DOHH2 (cell line): ENCODE data around the gene TMEM272.

ENCODE experiments used
- EZH2phosphoT487 ChIP-seq: fragments of 200-600 bp; sonication (generic); IDR thresholded peaks from 2 replicates; pipeline ENCODE4 v1.6.1; 2017; ENCODE audit warnings: borderline replicate concordance, mild to moderate bottlenecking, antibody characterized with exemption, low read length, moderate library complexity, mixed read lengths
- TF ChIP-seq, protein P1 (sequence below): fragments of 200-600 bp; sonication (generic); IDR thresholded peaks from one replicate; pipeline ENCODE4 v1.5.1; 2014; ENCODE audit warnings: antibody characterized with exemption, mild to moderate bottlenecking, low read depth, low read length; ENCODE audit not compliant: poor library complexity, severe bottlenecking

DNA sequence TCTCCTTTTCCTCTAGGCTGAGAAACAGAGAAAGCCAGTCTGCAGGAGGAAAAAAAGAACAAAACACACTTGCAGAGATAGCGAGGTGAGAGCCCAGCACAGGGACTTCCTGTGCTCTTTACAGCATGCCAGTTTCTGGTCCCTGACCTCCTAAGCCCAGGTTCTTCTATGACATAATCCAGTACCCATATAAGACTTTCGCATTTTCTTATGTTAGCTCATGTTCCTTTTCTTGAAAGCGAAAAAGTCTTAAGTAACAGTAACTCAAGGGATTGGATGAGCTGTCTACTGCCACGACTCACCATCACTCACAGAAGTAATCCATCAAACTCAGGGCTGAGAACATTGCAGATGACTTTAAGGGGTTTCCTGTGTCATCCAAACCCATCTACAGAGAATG lies 34.2 kb upstream of the TMEM272 start:
- TF ChIP-seq, protein P1, sequence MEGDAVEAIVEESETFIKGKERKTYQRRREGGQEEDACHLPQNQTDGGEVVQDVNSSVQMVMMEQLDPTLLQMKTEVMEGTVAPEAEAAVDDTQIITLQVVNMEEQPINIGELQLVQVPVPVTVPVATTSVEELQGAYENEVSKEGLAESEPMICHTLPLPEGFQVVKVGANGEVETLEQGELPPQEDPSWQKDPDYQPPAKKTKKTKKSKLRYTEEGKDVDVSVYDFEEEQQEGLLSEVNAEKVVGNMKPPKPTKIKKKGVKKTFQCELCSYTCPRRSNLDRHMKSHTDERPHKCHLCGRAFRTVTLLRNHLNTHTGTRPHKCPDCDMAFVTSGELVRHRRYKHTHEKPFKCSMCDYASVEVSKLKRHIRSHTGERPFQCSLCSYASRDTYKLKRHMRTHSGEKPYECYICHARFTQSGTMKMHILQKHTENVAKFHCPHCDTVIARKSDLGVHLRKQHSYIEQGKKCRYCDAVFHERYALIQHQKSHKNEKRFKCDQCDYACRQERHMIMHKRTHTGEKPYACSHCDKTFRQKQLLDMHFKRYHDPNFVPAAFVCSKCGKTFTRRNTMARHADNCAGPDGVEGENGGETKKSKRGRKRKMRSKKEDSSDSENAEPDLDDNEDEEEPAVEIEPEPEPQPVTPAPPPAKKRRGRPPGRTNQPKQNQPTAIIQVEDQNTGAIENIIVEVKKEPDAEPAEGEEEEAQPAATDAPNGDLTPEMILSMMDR, result no peak
- no peak for TF ChIP-seq EZH2phosphoT487
